B cell (primary cell): ENCODE data around the gene EDN1.

Source experiments
- CTCF ChIP-seq: fragments of 200-600 bp; IDR thresholded peaks from one replicate; pipeline ENCODE4 v1.8.0; 2022; ENCODE audit warnings: antibody characterized with exemption, mild to moderate bottlenecking
- EZH2 ChIP-seq: IDR thresholded peaks from 2 replicates; pipeline ENCODE4 v1.6.1; 2012; ENCODE audit warnings: borderline replicate concordance, low read depth, mild to moderate bottlenecking, moderate library complexity, low read length; ENCODE audit not compliant: insufficient read depth, poor library complexity, severe bottlenecking

- TF ChIP-seq CTCF = no peak
- TF ChIP-seq EZH2 = no peak
These were observed 19.5 kb upstream of the EDN1 start for GRCh38 chr6:12270551-12271230.
